Panc1 (cell line): ENCODE results near the gene TAMALIN. TPM values are rescaled to one million over a fixed set of nuclear protein-coding genes. Genes with fewer than 3 reads are reported as not detected.

ENCODE experiments used
- ATAC-seq: fragments of 200-7000 bp; cut with Tn5 transposase; 2 replicates; pipeline ENCODE4 v1.9.1; 2020; ENCODE audit warnings: mild to moderate bottlenecking, moderate library complexity
- BruUV-seq: library from RNA; stranded (reverse); fragments of 400-500 nt; replicated peaks from 2 replicates; lab custom pipeline; 2021; lab: Mats Ljungman, UMichigan
- CTCF ChIA-PET: fragments of 300-600 bp; sonication (Branson Sonifier 250); formaldehyde crosslinking; loops from one replicate; lab custom pipeline; 2022; ENCODE audit warnings: antibody characterized with exemption; lab: Charles Lee
- POLR2A ChIA-PET: fragments of 300-600 bp; sonication (Branson Sonifier 250); formaldehyde crosslinking; loops from one replicate; lab custom pipeline; 2022; ENCODE audit warnings: antibody characterized with exemption; lab: Charles Lee
- DNase-seq: peaks from one replicate; pipeline ENCODE4 v3.0.0-alpha.2; 2010; ENCODE audit warnings: low read depth, low spot score
- H3K27ac ChIP-seq: 2 replicates; pipeline ENCODE4 v1.5.1; 2011; ENCODE audit warnings: mild to moderate bottlenecking, low read length, inconsistent platforms
- H3K27me3 ChIP-seq: fragments of 200-500 bp; sonication (Bioruptor generic); 2 replicates; pipeline ENCODE4 v1.6.0; 2014; ENCODE audit warnings: low read length, inconsistent platforms; ENCODE audit not compliant: control insufficient read depth, insufficient read depth
- H3K36me3 ChIP-seq: fragments of 200-500 bp; sonication (Bioruptor generic); 2 replicates; pipeline ENCODE4 v1.5.1; 2014; ENCODE audit warnings: inconsistent platforms, mild to moderate bottlenecking, low read length, moderate library complexity; ENCODE audit not compliant: control insufficient read depth, insufficient read depth
- H3K4me1 ChIP-seq: 2 replicates; pipeline ENCODE4 v1.5.1; 2011; ENCODE audit warnings: inconsistent platforms, mild to moderate bottlenecking, low read length, moderate library complexity; ENCODE audit not compliant: control insufficient read depth, insufficient read depth
- H3K4me3 ChIP-seq, 2 experiments: 2 replicates each; pipeline ENCODE4 v1.5.1; 2011 to 2012; ENCODE audit warnings: low read depth in 2 of 2, low read length in 2 of 2, mild to moderate bottlenecking in 2 of 2, inconsistent platforms in 1 of 2, moderate library complexity in 1 of 2
- H3K9me3 ChIP-seq: fragments of 200-500 bp; sonication (Bioruptor generic); 2 replicates; pipeline ENCODE4 v1.5.1; 2014; ENCODE audit warnings: low read depth, mild to moderate bottlenecking, inconsistent platforms, low read length, moderate library complexity; ENCODE audit not compliant: control insufficient read depth, insufficient read depth
- POLR2AphosphoS5 ChIP-seq: IDR thresholded peaks from 2 replicates; pipeline ENCODE4 v1.6.1; 2012; ENCODE audit warnings: mild to moderate bottlenecking, low read depth, low read length, moderate library complexity
- SIN3A ChIP-seq: IDR thresholded peaks from 2 replicates; pipeline ENCODE4 v1.6.1; 2012; ENCODE audit warnings: low read depth, mild to moderate bottlenecking, low read length, moderate library complexity, borderline replicate concordance; ENCODE audit not compliant: insufficient read depth
- TCF7L2 ChIP-seq: IDR thresholded peaks from 2 replicates; pipeline ENCODE4 v1.6.1; 2011; ENCODE audit warnings: mild to moderate bottlenecking, low read depth, low read length, inconsistent platforms
- in situ Hi-C: cut with HindIII; loops from 2 replicates; pipeline ENCODE4 v1.10.0; 2016; ENCODE audit warnings: low sequenced_read_pairs, low pct_unique_long_range_greater_than_20kb
- intact Hi-C: fragments of 100-400 bp; cut with micrococcal nuclease; formaldehyde crosslinking; loops from one replicate; pipeline ENCODE4 v1.10.0; 2022; ENCODE audit not compliant: unreplicated experiment
- total RNA-seq: library from RNA; stranded (reverse); gene quantifications from one replicate; pipeline ENCODE4 v1.2.1, GENCODE V29; 2021; ENCODE audit not compliant: unreplicated experiment
- TF ChIP-seq, protein P1 (sequence below): fragments of 450-650 bp; IDR thresholded peaks from 2 replicates; pipeline ENCODE4 v1.5.1; 2017; ENCODE audit warnings: mild to moderate bottlenecking
- TF ChIP-seq, protein P2 (sequence below), 2 experiments: IDR thresholded peaks; 2 replicates each; pipeline ENCODE4 v1.6.1; 2011 to 2012; ENCODE audit warnings: low read depth in 2 of 2, control low read depth in 1 of 2, low read length in 1 of 2, mild to moderate bottlenecking in 1 of 2, moderate library complexity in 1 of 2; ENCODE audit not compliant: insufficient read depth in 1 of 2

TAMALIN gene
- total RNA-seq, 1 experiment from 2014 or later: 0.82 TPM

DNA sequence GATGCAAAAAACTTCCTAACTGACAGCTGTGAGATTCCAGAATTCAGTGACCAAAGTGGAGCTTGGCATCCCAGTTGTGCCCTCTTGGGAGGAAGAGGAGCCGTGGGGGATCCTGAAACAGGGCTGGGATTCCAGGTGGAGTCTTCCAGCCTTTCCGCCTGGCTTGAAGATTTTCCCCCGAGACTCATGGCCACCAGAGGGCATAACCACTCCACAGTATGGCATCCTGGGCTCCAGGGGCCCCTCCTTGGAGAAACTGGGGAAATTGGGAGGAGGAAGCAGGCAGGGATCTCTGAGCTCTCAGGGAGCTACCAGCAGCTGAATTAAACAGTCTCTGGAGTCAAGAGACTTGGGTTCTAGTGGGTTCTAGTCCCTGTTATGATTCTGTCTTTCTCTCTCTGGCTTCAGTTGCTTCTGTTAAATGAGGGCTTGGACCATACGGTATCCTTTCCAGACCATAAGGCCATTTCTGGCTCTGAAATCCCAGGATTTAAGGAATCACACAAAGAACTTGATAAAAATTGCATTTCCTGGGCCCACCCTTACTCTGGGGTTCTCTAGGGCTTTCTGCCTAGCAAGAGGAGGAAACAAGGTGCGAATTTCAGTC lies 2.6 kb upstream of the TAMALIN start:
- Histone ChIP-seq H3K4me1 (no peaks in the 10 kb centered on the region), H3K27ac (no peak overlapping the region), H3K36me3 (no peaks in the 10 kb centered on the region), H3K9me3 (no peaks in the 10 kb centered on the region), H3K4me3 (no peak overlapping the region), H3K27me3 (peaks cover 4% of the 10 kb centered on the region; the same call in 1 of the 2 replicates)
- intact Hi-C loops: loop anchor here (2.0 kb wide), 1 partner anchor 17 kb away; no protein-coding TSS in a partner anchor
- BruUV-seq: no TSS peak
- no peak for DNase-seq
- peak; percentile 78 for ATAC-seq
- POLR2A ChIA-PET: interaction anchor here (1.0 kb wide), 1 partner anchor 19 kb away, joined by 3 read pairs; no protein-coding TSS in a partner anchor
- in situ Hi-C loops: no loop called here
- TF ChIP-seq, protein P1, sequence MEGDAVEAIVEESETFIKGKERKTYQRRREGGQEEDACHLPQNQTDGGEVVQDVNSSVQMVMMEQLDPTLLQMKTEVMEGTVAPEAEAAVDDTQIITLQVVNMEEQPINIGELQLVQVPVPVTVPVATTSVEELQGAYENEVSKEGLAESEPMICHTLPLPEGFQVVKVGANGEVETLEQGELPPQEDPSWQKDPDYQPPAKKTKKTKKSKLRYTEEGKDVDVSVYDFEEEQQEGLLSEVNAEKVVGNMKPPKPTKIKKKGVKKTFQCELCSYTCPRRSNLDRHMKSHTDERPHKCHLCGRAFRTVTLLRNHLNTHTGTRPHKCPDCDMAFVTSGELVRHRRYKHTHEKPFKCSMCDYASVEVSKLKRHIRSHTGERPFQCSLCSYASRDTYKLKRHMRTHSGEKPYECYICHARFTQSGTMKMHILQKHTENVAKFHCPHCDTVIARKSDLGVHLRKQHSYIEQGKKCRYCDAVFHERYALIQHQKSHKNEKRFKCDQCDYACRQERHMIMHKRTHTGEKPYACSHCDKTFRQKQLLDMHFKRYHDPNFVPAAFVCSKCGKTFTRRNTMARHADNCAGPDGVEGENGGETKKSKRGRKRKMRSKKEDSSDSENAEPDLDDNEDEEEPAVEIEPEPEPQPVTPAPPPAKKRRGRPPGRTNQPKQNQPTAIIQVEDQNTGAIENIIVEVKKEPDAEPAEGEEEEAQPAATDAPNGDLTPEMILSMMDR: peak; percentile 85
- TF ChIP-seq TCF7L2 (no peak), POLR2AphosphoS5 (no peak), SIN3A (no peak)
- TF ChIP-seq, protein P2, sequence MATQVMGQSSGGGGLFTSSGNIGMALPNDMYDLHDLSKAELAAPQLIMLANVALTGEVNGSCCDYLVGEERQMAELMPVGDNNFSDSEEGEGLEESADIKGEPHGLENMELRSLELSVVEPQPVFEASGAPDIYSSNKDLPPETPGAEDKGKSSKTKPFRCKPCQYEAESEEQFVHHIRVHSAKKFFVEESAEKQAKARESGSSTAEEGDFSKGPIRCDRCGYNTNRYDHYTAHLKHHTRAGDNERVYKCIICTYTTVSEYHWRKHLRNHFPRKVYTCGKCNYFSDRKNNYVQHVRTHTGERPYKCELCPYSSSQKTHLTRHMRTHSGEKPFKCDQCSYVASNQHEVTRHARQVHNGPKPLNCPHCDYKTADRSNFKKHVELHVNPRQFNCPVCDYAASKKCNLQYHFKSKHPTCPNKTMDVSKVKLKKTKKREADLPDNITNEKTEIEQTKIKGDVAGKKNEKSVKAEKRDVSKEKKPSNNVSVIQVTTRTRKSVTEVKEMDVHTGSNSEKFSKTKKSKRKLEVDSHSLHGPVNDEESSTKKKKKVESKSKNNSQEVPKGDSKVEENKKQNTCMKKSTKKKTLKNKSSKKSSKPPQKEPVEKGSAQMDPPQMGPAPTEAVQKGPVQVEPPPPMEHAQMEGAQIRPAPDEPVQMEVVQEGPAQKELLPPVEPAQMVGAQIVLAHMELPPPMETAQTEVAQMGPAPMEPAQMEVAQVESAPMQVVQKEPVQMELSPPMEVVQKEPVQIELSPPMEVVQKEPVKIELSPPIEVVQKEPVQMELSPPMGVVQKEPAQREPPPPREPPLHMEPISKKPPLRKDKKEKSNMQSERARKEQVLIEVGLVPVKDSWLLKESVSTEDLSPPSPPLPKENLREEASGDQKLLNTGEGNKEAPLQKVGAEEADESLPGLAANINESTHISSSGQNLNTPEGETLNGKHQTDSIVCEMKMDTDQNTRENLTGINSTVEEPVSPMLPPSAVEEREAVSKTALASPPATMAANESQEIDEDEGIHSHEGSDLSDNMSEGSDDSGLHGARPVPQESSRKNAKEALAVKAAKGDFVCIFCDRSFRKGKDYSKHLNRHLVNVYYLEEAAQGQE (IDR thresholded peaks at IDR 0.05; ENCODE audit: insufficient read depth in 1 of 2, low read depth in 2 of 2, low read length in 1 of 2): no peak
- CTCF ChIA-PET: interaction anchor here (0.6 to 3.3 kb wide), 10 partner anchors 11 to 1596 kb away, joined by 3 to 62 read pairs (median 4); partner anchors contain the start of gene ATG101

DNA sequence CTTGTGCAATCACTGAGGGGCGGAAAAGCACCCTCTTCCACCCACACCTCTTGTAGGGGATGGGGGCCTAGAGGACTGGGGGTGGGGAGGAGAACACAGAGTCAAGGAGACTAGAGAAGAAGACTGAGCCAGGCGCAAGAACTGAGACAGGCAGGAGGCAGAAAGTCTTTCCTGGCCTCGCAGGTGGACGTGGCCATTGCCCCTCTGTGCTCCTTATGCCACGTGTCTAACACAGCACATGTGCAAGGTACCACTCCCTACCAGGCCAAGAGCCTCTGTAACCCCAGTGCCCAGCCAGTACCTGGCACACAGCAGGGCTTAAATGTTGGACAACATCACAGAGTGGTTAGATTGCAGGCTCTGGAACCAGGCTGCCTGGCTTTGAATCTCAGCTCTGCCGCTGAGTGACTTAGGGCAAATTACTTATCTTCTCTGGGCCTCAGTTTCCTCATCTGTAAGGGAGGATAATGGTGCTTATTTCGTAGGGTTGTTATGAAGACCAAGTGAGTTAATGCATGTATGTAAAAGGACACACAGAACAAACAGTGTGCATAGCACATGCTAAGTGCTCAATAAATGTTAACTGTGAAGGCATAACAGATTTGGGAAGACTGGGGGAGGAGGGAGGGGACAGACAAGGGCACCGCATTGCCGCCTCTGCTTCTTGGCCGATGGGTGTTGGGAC lies 1.4 kb upstream of the TAMALIN start:
- CTCF ChIA-PET: interaction anchor here (1.1 to 3.3 kb wide), 5 partner anchors 12 to 78 kb away, joined by 4 to 62 read pairs (median 6); no protein-coding TSS in a partner anchor
- intact Hi-C loops: loop anchor here (2.0 kb wide), 1 partner anchor 15 kb away; no protein-coding TSS in a partner anchor
- Histone ChIP-seq H3K4me3 (no peak overlapping the region), H3K9me3 (no peaks in the 10 kb centered on the region), H3K27me3 (peaks cover 4% of the 10 kb centered on the region; the same call in 1 of the 2 replicates), H3K4me1 (no peaks in the 10 kb centered on the region), H3K36me3 (no peaks in the 10 kb centered on the region), H3K27ac (no peak overlapping the region)
- BruUV-seq: no TSS peak
- ATAC-seq (no peak), DNase-seq (no peak)
- POLR2A ChIA-PET: no interaction called here
- TF ChIP-seq POLR2AphosphoS5 (no peak), SIN3A (no peak), TCF7L2 (no peak)
- TF ChIP-seq, protein P2 (IDR thresholded peaks at IDR 0.05; ENCODE audit: insufficient read depth in 1 of 2, low read depth in 2 of 2, low read length in 1 of 2): no peak
- TF ChIP-seq, protein P1: no peak
- in situ Hi-C loops: no loop called here
